ENCODE data around the gene PDZRN3. TPM values are rescaled to one million over a fixed set of nuclear protein-coding genes. Genes with fewer than 3 reads are reported as not detected.
"Not testable (repeated sequence)": the region's sequence is repeated elsewhere in the genome, so short reads cannot be mapped to it uniquely, and the experiment has no call there.

The PDZRN3 gene
- total RNA-seq, 1 experiment from 2014 or later = 3.1 TPM

GRCh38 chr3:73492186-73492585 lies 132.6 kb downstream of the PDZRN3 start:
- no peak for DNase-seq (ENCODE audit: low read depth)

- no peak for DNase-seq (ENCODE audit: low read depth)
Observed at GRCh38 chr3:73491287-73491662, 133.5 kb downstream of the PDZRN3 start.

GRCh38 chr3:73490453-73491286 lies 134.1 kb downstream of the PDZRN3 start:
- no peak for DNase-seq (ENCODE audit: low read depth)

GRCh38 chr3:73485877-73486330 lies 138.8 kb downstream of the PDZRN3 start:
- no peak for DNase-seq (ENCODE audit: low read depth)

GRCh38 chr3:73484656-73485248 lies 140.0 kb downstream of the PDZRN3 start:
- no peak for DNase-seq (ENCODE audit: low read depth)

GRCh38 chr3:73481888-73482287 lies 142.9 kb downstream of the PDZRN3 start:
- no peak for DNase-seq (ENCODE audit: low read depth)

GRCh38 chr3:73480187-73480672 lies 144.5 kb downstream of the PDZRN3 start:
- no peak for DNase-seq (ENCODE audit: low read depth)

GRCh38 chr3:73479325-73479724 lies 145.4 kb downstream of the PDZRN3 start:
- DNase-seq (ENCODE audit: low read depth) = no peak

- no peak for DNase-seq (ENCODE audit: low read depth)
Observed at GRCh38 chr3:73478858-73479257, 145.9 kb downstream of the PDZRN3 start.

- no peak for DNase-seq (ENCODE audit: low read depth)
Observed at GRCh38 chr3:73475717-73476116, 149.0 kb downstream of the PDZRN3 start.

GRCh38 chr3:73475175-73475574 lies 149.6 kb downstream of the PDZRN3 start:
- no peak for DNase-seq (ENCODE audit: low read depth)

GRCh38 chr3:73474619-73475018 lies 150.1 kb downstream of the PDZRN3 start:
- DNase-seq (ENCODE audit: low read depth) = no peak

GRCh38 chr3:73473898-73474416 lies 150.8 kb downstream of the PDZRN3 start:
- DNase-seq (ENCODE audit: low read depth) = no peak

- DNase-seq (ENCODE audit: low read depth) = no peak
Observed at GRCh38 chr3:73473181-73473897, 151.4 kb downstream of the PDZRN3 start.

- no peak for DNase-seq (ENCODE audit: low read depth)
Observed at GRCh38 chr3:73471986-73472787, 152.6 kb downstream of the PDZRN3 start.

- no peak for DNase-seq (ENCODE audit: low read depth)
Observed at GRCh38 chr3:73470860-73471259, 153.9 kb downstream of the PDZRN3 start.

- DNase-seq (ENCODE audit: low read depth) = no peak
Observed at GRCh38 chr3:73469331-73469730, 155.4 kb downstream of the PDZRN3 start.

GRCh38 chr3:73467211-73467610 lies 157.5 kb downstream of the PDZRN3 start:
- no peak for DNase-seq (ENCODE audit: low read depth)

GRCh38 chr3:73465926-73466325 lies 158.8 kb downstream of the PDZRN3 start:
- no peak for DNase-seq (ENCODE audit: low read depth)

- DNase-seq (ENCODE audit: low read depth) = not testable (repeated sequence)
Observed at GRCh38 chr3:73464126-73464525, 160.6 kb downstream of the PDZRN3 start.

GRCh38 chr3:73461547-73461946 lies 163.2 kb downstream of the PDZRN3 start:
- DNase-seq (ENCODE audit: low read depth) = no peak

Data from Daoy (cell line).